Prostate gland (tissue), 2 donors: ENCODE data around the gene APLP2.

Experiments used
- CTCF ChIP-seq, 4 experiments: fragments of 200-600 bp in 2 of 4; fragments of 450-650 bp in 2 of 4; sonication (generic) in 2 of 4; IDR thresholded peaks; 1 replicate in 3 of 4; 2 replicates in 1 of 4; pipeline ENCODE4 v1.5.1; 2016 to 2019; ENCODE audit warnings: antibody characterized with exemption in 4 of 4, mild to moderate bottlenecking in 2 of 4, moderate library complexity in 2 of 4
- POLR2A ChIP-seq: fragments of 450-650 bp; IDR thresholded peaks from one replicate; pipeline ENCODE4 v1.6.1; 2016; ENCODE audit warnings: antibody characterized with exemption, mild to moderate bottlenecking
- POLR2AphosphoS5 ChIP-seq: sonication (generic); formaldehyde crosslinking; IDR thresholded peaks from one replicate; pipeline ENCODE4 v1.6.1; 2017; ENCODE audit warnings: antibody characterized with exemption

- TF ChIP-seq CTCF (IDR thresholded peaks at IDR 0.05), result no peak
- no peak for TF ChIP-seq POLR2A
- no peak for TF ChIP-seq POLR2AphosphoS5
These were observed 1.6 kb downstream of the APLP2 start for GRCh38 chr11:130071211-130071712.
